ENCODE measurements around the gene COPS2.
"Not testable (repeated sequence)": the region's sequence is repeated elsewhere in the genome, so short reads cannot be mapped to it uniquely, and the experiment has no call there.

COPS2 gene

DNA sequence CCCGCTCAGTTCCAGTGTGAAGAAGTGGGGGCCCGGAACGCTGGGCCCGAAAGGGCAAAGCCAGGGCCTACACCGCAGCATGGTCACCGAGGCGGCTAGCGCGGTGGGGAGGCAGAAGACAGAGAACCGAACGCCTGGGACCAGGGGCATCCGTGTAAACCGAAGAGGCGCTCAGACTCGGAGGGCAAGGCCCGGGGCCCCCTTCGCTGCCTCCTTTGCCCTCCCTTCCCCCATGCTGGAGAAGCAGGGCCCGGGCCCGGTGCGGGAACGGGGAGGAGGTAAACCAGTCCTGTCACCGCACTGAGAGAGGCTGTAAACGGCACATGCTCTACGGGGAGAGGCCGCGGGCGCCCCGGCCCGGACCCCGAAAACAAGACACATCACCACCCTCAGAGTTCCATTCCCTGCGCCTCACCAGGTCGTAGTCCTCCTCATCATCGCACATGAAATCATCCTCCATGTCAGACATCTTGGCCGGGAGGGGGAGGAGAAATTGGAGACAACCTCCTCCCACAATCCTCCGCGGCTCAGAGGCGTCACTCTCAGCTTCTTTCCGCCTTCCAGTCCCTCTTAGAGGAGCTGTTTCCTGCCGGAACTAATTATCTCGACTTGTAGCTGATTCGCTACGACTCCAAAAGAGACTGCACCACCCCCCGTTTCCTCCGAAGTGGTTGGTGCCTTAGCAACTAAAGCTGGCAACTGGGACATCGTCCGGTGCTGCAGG is at the start of gene COPS2:
Gene COPS2, minus strand, starts transcription at position 490 of the 724 bp plus-strand sequence. Its CDS starts 21 bp downstream, at position 469.
- peak; percentile 96 for DNase-seq

GRCh38 chr15:49200347-49200746 is 44.9 kb upstream of the COPS2 start:
- no peak for DNase-seq

- no peak for DNase-seq
Measured at GRCh38 chr15:49199666-49200065, 44.3 kb upstream of the COPS2 start.

DNA sequence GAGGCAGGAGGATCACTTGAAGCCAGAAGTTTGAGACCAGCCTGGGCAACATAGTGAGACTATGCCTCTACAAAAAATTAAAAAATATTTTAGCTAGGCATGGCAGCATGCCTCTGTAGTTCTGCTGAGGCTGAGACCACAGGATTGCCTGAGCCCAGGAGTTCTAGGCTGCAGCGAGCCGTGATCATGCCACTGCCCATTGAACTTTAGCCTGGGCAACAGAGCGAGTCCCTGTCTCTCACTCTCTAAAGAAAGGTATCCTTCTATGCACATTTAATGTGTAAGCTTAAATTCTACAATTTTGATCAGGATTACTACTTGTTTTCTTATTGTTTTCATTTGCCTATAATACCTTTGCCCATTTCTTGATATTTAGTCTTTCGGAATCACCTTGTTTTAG is 41.5 kb upstream of the COPS2 start:
- no peak for DNase-seq

DNA sequence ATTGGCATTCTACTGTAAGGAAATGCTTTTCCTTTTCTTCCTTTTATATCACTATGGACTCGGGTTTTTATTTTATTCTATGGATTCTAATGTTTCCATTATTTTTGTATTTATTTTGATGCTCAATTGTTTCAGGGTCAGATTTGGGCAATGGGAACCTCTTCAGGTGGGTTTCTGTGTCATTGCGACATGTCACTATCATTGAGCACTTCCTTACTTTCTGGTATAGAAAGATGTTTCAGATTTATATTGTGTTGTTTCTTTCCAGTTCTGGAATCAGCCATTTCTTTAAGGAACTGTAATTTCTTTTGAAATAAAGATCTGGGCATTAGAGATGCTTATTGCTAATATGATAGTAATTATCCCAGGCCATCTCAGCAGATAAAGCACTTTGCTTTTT is 36.5 kb upstream of the COPS2 start:
- no peak for DNase-seq

DNA sequence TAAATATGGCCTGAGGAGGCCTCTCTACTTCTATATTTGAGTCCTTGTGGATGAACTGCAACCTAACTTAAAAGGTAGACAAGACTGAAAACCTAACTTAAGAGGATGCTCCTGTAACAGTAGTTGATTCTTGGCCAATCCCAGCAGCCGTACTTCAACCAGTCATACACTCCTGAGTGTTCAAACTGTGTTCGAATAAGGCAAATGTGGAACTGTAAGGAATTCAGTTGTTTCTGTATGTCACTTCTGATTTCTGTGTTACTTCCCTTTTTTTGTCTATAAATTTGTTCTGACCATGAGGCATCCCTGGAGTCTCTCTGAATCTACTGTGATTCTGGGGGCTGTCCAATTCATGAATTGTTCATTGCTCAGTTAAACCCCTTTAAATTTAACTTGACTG is 35.2 kb upstream of the COPS2 start:
- DNase-seq: no peak

DNA sequence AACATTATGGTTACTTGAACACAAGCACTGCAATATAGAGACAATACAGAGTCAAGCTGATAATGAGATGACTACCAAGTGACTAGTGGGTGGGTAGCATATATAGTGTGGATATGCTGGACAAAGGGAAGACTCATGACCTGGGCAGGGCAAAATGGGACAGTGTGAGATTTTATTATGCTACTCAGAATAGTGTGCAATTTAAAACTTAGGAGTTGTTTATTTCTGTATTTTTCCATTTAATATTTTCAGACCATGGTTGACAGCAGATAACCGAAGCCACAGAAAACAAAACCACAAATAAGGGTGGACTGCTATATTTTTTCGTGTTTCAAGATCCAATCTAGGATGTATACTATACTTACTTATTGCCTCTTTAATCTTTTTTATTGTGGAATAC is 34.2 kb upstream of the COPS2 start:
- no peak for DNase-seq

GRCh38 chr15:49188933-49189332 is 33.5 kb upstream of the COPS2 start:
- no peak for DNase-seq

DNA sequence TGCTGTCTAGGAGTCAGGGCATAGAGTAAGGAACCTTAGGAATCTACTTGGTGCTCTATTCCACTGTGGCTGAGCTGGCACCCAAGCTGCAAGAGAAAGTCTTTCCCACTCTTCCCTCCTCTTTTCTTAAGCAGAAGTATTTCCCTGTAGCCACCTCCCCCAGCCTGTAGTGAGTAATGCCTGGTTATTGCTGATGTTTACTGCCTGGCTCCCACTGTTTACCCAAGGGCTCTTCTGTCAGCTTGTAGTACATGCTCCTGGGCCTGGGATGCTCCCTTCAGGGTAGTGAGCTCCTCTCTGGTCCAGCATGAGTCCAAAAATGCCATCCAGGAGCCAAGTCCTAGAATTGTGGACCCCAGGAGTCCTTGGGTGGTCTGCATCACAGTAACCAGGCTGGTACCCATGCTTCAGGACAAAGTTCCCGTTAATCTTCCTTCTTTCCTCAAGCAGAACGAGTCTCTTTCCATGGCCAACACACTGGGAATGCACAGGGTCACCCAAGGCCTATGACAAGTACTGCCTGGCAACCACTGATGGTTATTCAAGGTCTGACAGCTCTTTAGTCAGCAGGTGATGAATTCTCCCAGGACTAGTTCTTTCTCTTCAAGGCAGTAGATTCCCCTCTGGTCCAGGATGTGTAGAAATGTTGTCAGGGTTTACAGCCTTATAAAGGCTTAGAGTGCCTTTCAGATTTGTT is 32.3 kb upstream of the COPS2 start:
- no peak for DNase-seq

DNA sequence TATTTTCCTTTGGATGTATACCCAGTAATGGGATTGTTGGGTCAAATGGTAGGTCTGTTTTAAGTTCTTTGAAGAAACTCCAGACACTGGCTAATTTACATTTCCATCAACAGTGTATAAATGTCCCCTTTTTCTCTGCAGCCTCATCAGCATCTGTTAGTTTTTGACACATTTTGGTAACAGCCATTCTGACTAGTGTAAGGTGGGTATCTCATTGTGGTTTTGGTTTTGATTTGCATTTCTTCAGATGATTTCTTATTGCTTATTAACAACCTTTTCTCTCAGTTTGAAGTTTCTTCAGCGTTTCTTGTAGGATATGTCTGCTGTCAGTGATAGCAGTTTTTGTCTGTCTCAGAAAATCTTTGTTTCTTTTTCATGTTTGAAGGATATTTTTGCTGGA is 30.1 kb upstream of the COPS2 start:
- DNase-seq: no peak

DNA sequence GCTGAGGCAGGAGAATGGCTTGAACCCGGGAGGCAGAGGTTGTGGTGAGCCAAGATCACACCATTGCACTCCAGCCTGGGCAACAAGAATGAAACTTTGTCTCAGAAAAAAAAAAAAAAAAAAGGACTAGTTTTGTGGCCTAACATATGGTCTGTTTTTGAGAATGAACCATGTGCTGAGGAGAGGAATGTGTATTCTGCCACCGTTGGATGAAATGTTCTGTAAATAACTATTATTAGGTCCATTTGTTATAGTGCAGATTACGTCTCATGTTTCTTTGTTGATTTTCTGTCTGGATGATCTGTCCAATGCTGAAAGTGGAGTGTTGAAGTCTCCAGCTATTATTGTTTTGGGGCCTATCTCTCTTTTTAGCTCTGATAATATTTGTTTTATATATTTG is 28.3 kb upstream of the COPS2 start:
- not testable (repeated sequence) for DNase-seq

DNA sequence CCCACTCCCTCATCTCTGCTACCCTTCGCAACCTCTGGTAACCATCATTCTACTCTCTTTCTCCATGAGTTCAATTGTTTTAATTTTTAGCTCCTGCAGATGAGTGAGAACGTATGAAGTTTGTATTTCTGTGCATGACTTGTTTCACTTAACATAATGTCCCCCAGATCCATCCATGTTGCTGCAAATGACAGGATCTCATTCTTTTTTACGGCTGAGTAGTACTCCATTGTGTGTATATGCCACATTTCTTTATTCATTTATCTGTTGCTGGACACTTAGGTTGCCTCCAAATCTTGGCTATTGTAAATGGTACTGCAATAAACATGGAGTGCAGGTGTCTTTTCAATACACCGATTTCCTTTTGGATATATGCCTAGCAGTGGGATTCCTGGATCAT is 26.7 kb upstream of the COPS2 start:
- DNase-seq: no peak

GRCh38 chr15:49179433-49180190 is 24.2 kb upstream of the COPS2 start:
- DNase-seq: no peak

DNA sequence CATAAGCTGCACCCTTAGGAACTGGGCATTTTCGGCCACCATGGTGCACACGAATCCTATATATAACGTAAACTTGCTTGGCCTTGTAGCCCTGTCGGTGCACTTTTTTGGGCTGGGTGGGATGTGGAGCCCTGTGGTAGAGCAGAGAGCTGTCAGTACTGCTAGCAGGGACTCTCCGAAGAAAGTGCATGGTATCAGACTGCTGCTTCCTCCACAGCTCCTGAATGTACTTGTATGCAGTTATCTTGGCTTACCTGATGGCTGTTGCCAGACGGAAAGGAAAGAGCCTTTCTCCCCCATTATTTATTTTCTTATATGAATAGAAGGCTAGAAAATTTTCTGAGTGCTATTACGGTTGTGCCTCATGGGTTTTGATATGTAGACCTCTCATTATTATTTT is 23.1 kb upstream of the COPS2 start:
- no peak for DNase-seq

DNA sequence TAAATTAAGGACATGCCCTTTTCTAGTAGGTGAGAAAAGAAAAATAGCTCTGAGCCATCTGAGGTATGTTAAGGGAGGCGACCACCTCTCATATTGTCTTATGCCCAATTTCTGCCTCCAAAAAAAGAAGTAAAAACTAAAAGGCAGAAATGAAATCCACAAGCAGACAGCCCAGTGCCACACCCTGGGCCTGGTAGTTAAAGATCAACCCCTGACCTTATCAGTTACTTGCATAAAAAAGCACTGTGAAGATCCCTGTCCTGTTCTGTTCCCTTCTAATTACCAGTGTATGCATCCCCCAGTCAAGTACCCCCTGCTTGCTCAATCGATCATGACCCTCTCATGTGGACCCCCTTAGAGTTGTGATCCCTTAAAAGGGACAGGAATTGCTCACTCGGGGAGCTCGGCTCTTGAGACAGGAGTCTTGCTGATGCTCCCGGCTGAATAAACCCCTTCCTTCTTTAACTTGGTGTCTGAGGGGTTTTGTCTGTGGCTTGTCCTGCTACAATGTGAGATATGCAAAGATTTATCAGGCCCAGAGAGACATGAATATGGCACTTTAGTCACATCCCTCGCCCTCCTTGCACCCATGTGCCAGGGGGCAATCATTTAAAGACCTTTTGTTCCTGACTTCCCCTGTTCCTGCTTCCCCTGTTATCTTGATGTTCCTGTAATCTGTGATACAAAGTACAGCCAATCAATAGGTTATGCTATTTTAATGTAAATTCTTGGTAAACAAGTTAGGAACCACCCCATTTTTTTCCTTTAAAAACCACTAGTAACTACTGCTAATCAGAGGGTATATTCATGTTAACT is 20.4 kb upstream of the COPS2 start:
- not testable (repeated sequence) for DNase-seq

GRCh38 chr15:49174902-49175301 is 19.5 kb upstream of the COPS2 start:
- DNase-seq: no peak

DNA sequence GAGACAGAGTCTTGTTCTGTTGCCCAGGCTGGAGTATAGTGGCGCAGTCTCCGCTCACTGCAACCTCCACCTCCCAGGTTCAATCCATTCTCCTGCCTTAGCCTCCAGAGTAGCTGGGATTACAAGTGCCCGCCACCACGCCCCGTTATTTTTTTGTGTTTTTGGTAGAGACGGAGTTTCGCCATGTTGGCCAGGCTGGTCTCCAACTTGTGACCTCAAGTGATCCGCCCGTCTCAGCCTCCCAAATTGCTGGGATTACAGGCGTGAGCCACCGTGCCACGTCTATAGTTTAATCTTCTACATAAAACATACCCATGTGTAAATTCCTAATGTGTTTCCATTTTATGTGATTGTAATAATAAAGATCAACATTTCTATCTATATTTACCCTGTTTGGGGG is 16.4 kb upstream of the COPS2 start:
- DNase-seq: no peak

DNA sequence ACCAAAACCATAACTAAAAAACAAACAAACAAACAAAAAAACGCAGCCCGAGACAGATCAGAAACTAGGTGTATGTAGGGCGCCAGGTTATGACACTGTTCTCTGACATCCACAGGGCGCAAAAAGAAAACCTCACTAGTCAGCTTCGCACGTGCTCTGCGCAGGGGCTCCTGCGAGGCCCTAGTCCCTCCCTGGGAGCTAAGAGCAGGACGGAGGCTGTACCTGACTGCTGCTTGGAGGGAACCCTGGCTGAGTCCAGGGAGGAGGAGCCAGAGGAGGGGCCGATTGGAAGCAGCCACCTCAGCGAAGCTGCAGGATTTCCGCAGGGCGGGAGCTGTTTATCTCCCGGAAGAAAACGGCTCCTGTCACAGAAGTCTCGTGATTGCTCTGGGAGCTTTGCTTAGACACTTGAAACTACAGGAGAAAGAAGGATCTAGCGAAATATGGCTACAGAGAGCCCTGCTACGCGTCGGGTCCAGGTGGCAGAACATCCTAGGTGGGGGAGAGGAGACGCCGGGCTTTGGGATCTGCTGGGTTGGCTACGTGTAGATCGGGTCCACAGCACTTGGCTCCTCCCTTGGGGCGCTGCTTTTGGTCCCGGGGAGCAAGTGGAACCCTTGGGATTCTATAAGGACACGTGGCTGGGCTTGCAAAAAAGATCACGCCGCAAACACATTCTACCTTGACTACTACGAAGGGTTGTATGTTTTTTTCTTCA is 14.6 kb upstream of the COPS2 start, which contains the start of gene GALK2:
Gene GALK2, plus strand, starts transcription at position 368 of the 718 bp plus-strand sequence. Its CDS starts 76 bp downstream, at position 444.
- peak; percentile 88 for DNase-seq

GRCh38 chr15:49168016-49168415 is 12.6 kb upstream of the COPS2 start:
- DNase-seq: no peak

GRCh38 chr15:49164865-49165264 is 9.5 kb upstream of the COPS2 start:
- no peak for DNase-seq

- DNase-seq: no peak
Measured at GRCh38 chr15:49163678-49164077, 8.3 kb upstream of the COPS2 start.
